Stimulated activated CD8-positive, alpha-beta memory T cell treated with anti-CD3 and anti-CD28 coated beads, Interleukin-7, amount 100 ng/mL, for 1 hour (primary cell): ENCODE results near the gene MCAM.

Experiments
- DNase-seq, 2 donors: peaks; one replicate each; pipeline ENCODE4 v3.0.0-alpha.2; 2020; ENCODE audit warnings: low read depth in 2 of 2

MCAM gene

GRCh38 chr11:119262668-119263351 is 54.1 kb downstream of the MCAM start:
- DNase-seq = no peak

- DNase-seq = no peak
Measured at GRCh38 chr11:119258983-119259382, 57.9 kb downstream of the MCAM start.
